GM12878 (cell line): Measurements from ENCODE around the gene TMEM150A. TPM values are rescaled to one million over a fixed set of nuclear protein-coding genes. Genes with fewer than 3 reads are reported as not detected.

Experiments used
- ATAC-seq: fragments of 200-7000 bp; cut with Tn5 transposase; 3 replicates; pipeline ENCODE4 v1.9.1; 2020; ENCODE audit warnings: mild to moderate bottlenecking, moderate library complexity
- BruUV-seq: library from RNA; stranded (reverse); fragments of 400-500 nt; replicated peaks from 2 replicates; lab custom pipeline; 2021; lab: Mats Ljungman, UMichigan
- CTCF ChIA-PET: fragments of 300-600 bp; sonication (Branson Sonifier 250); formaldehyde crosslinking; extraction: SDS; loops from one replicate; lab custom pipeline; 2021; ENCODE audit warnings: inconsistent platforms; lab: Yijun Ruan, JAX
- POLR2A ChIA-PET: fragments of 350-600 bp; formaldehyde crosslinking; extraction: SDS; loops from one replicate; lab custom pipeline; 2021; ENCODE audit warnings: inconsistent platforms; lab: Charles Lee
- RAD21 ChIA-PET: fragments of 300-600 bp; sonication (Branson Sonifier 250); formaldehyde crosslinking; loops from one replicate; lab custom pipeline; 2023; ENCODE audit warnings: antibody characterized with exemption; ENCODE audit not compliant: unreplicated experiment; lab: Charles Lee
- SMC1A ChIA-PET: fragments of 300-600 bp; sonication (Branson Sonifier 250); formaldehyde crosslinking; loops from one replicate; lab custom pipeline; 2023; ENCODE audit not compliant: unreplicated experiment, uncharacterized antibody; lab: Charles Lee
- DNase-seq: peaks from one replicate; pipeline ENCODE4 v3.0.0-alpha.2; 2011; ENCODE audit warnings: low read depth, low spot score
- FAIRE-seq: peaks from 3 replicates; lab custom pipeline; 2011; peaks lifted over from hg19 to GRCh38; lab: Jason Lieb, UNC
- H2AFZ ChIP-seq: 2 replicates; pipeline ENCODE4 v1.6.0; 2011; ENCODE audit warnings: low read depth, low read length, control low read depth; ENCODE audit not compliant: control insufficient read depth
- H3K27ac ChIP-seq: 2 replicates; pipeline ENCODE4 v1.5.1; 2011; ENCODE audit warnings: control low read depth; ENCODE audit not compliant: control insufficient read depth, insufficient read depth
- H3K27me3 ChIP-seq, 2 experiments: replicated peaks in 1 of 2; 2 replicates each; pipeline versions ENCODE4 v1.6.0 to v1.6.1; 2011; ENCODE audit warnings: low read length in 1 of 2; ENCODE audit not compliant: control insufficient read depth in 2 of 2, insufficient read depth in 2 of 2
- H3K36me3 ChIP-seq, 2 experiments: 2 replicates each; pipeline ENCODE4 v1.5.1; 2011; ENCODE audit warnings: low read length in 1 of 2; ENCODE audit not compliant: control insufficient read depth in 2 of 2, insufficient read depth in 2 of 2
- H3K4me1 ChIP-seq: 2 replicates; pipeline ENCODE4 v1.6.1; 2011; ENCODE audit warnings: mild to moderate bottlenecking, low read length, moderate library complexity, mixed read lengths; ENCODE audit not compliant: control insufficient read depth, insufficient read depth
- H3K4me2 ChIP-seq: 2 replicates; pipeline ENCODE4 v1.6.0; 2011; ENCODE audit warnings: control low read depth; ENCODE audit not compliant: control insufficient read depth, insufficient read depth
- H3K4me3 ChIP-seq: fragments of 200-600 bp; sonication (generic); 2 replicates; pipeline ENCODE4 v1.5.1; 2016
- H3K79me2 ChIP-seq: 2 replicates; pipeline ENCODE4 v1.6.0; 2011; ENCODE audit warnings: low read length; ENCODE audit not compliant: control insufficient read depth, insufficient read depth
- H3K9ac ChIP-seq: 2 replicates; pipeline ENCODE4 v1.8.0; 2011; ENCODE audit warnings: low read length, control low read depth, mixed read lengths; ENCODE audit not compliant: control insufficient read depth, insufficient read depth
- H3K9me3 ChIP-seq: replicated peaks from 3 replicates; pipeline ENCODE4 v1.5.1; 2011; ENCODE audit warnings: mild to moderate bottlenecking, low read length; ENCODE audit not compliant: control insufficient read depth, insufficient read depth
- H4K20me1 ChIP-seq: 2 replicates; pipeline ENCODE4 v1.6.0; 2011; ENCODE audit not compliant: control insufficient read depth, insufficient read depth
- ATF2 ChIP-seq: IDR thresholded peaks from 2 replicates; pipeline ENCODE4 v1.6.1; 2012; ENCODE audit warnings: low read length, inconsistent platforms
- E4F1 ChIP-seq: fragments of 450-650 bp; IDR thresholded peaks from 2 replicates; pipeline ENCODE4 v1.6.1; 2018; ENCODE audit warnings: borderline replicate concordance, mild to moderate bottlenecking; ENCODE audit not compliant: partially characterized antibody
- FOXK2 ChIP-seq: fragments of 450-650 bp; IDR thresholded peaks from 2 replicates; pipeline ENCODE4 v1.6.1; 2017; ENCODE audit warnings: mild to moderate bottlenecking, moderate library complexity
- NR2C2 ChIP-seq: IDR thresholded peaks from 2 replicates; pipeline ENCODE4 v1.6.1; 2011; ENCODE audit warnings: borderline replicate concordance, low read depth; ENCODE audit not compliant: control insufficient read depth, insufficient read length
- PBX3 ChIP-seq: IDR thresholded peaks from 2 replicates; pipeline ENCODE4 v1.6.1; 2011; ENCODE audit warnings: mild to moderate bottlenecking, low read depth, low read length, moderate library complexity; ENCODE audit not compliant: insufficient replicate concordance
- RELB ChIP-seq: fragments of 450-650 bp; IDR thresholded peaks from 2 replicates; pipeline ENCODE4 v1.6.1; 2017; ENCODE audit warnings: low read depth, mild to moderate bottlenecking, moderate library complexity
- RFX5 ChIP-seq: IDR thresholded peaks from 2 replicates; pipeline ENCODE4 v1.6.1; 2011; ENCODE audit warnings: low read depth, low read length, improper control_type of control experiment
- ZNF217 ChIP-seq: fragments of 450-650 bp; IDR thresholded peaks from 2 replicates; pipeline ENCODE4 v1.6.1; 2017; ENCODE audit warnings: antibody characterized with exemption, mild to moderate bottlenecking
- ZNF24 ChIP-seq: fragments of 450-650 bp; IDR thresholded peaks from 2 replicates; pipeline ENCODE4 v1.6.1; 2017; ENCODE audit warnings: antibody characterized with exemption, mild to moderate bottlenecking
- WGBS: methylation state at CpG from one replicate; pipeline ENCODE4 v1.1.6; 2016; ENCODE audit warnings: low lambda C conversion rate; ENCODE audit not compliant: insufficient replicate concordance, insufficient coverage; ENCODE audit errors: missing lambda C conversion rate; 5-methylcytosine and 5-hydroxymethylcytosine counted together
- in situ Hi-C: fragments of 300-500 bp; cut with MboI; formaldehyde crosslinking; loops from 9 replicates; pipeline ENCODE4 v1.14.3; 2018; ENCODE audit warnings: mixed read lengths
- intact Hi-C: fragments of 100-400 bp; cut with micrococcal nuclease; formaldehyde crosslinking; loops from one replicate; pipeline ENCODE4 v1.14.2; 2022; ENCODE audit not compliant: unreplicated experiment
- polyA plus RNA-seq, 11 experiments: library from polyadenylated mRNA; depleted of rRNA in 4 of 11; unstranded in 6 of 11; stranded (reverse) in 5 of 11; fragments of >200 nt; fragmentation: Nextera tagmentation in 4 of 11; fragmentation: Illumina TruSeq in 1 of 11; extraction: Ambion mirVana in 4 of 11; extraction: Trizol in 1 of 11; gene quantifications; 1 replicate in 1 of 11; 2 replicates in 10 of 11; pipeline versions ENCODE4 v1.2.1 to v1.2.3, GENCODE V29; 2011 to 2016; ENCODE audit warnings: inconsistent platforms in 2 of 11, missing spikeins in 2 of 11, low read depth in 1 of 11
- total RNA-seq, 4 experiments: library from RNA; depleted of rRNA in 3 of 4; stranded (reverse); fragments of >200 nt in 3 of 4; fragmentation: Illumina TruSeq in 1 of 4; extraction: Trizol in 1 of 4; gene quantifications; 2 replicates each; pipeline versions ENCODE4 v1.2.1 to v1.2.3, GENCODE V29; 2013 to 2021

The TMEM150A gene
- total and polyA plus RNA-seq, 10 of the 15 experiments (the other 5 are each of a cell fraction or from before 2014, with no cell fraction given) = 0.45 to 4.4 (median 2.6) TPM

- no peak for TF ChIP-seq RELB
These were observed 33.1 kb upstream of the TMEM150A start (continued) for GRCh38 chr2:85635636-85636035.

GRCh38 chr2:85635011-85635410 is 32.5 kb upstream of the TMEM150A start:
- Histone ChIP-seq H3K9me3 (no peaks in the 10 kb centered on the region), H3K4me2 (no peak overlapping the region), H3K27ac (no peak overlapping the region), H3K4me1 (no peaks in the 10 kb centered on the region), H2AFZ (no peak overlapping the region), H3K4me3 (no peak overlapping the region), H3K9ac (no peak overlapping the region), H4K20me1 (no peaks in the 10 kb centered on the region), H3K36me3 (peaks cover 24 to 38% of the 10 kb centered on the region in 2 experiments), H3K79me2 (no peaks in the 10 kb centered on the region), H3K27me3 (no peaks in the 10 kb centered on the region)
- ATAC-seq (no peak), DNase-seq (no peak), FAIRE-seq (no peak)
- POLR2A ChIA-PET = no interaction called here
- in situ Hi-C loops (loop anchor here (5.0 kb wide), 1 partner anchor 72 kb away; no protein-coding TSS in a partner anchor), intact Hi-C loops (loop anchor here (5.0 kb wide), 2 partner anchors 87 to 177 kb away; no protein-coding TSS in a partner anchor)
- WGBS = 90% methylated on average over 8 of the region's 8 CpGs
- BruUV-seq = no TSS peak
- TF ChIP-seq ZNF24 (no peak), ZNF217 (no peak), E4F1 (no peak), FOXK2 (no peak), NR2C2 (no peak), PBX3 (no peak), ATF2 (no peak), RFX5 (no peak)
- SMC1A ChIA-PET = interaction anchor here (0.7 to 3.4 kb wide), 7 partner anchors 13 to 215 kb away, joined by 3 to 71 read pairs (median 3); no protein-coding TSS in a partner anchor
- RAD21 ChIA-PET = interaction anchor here (0.9 to 3.4 kb wide), 2 partner anchors 13 to 70 kb away, joined by 3 to 20 read pairs; no protein-coding TSS in a partner anchor
- CTCF ChIA-PET = interaction anchor here (0.6 to 5.2 kb wide), 6 partner anchors 21 to 609 kb away, joined by 3 to 162 read pairs (median 14); no protein-coding TSS in a partner anchor
